Right lobe of liver (tissue), 6 donors: ENCODE results near the gene FOXP4. TPM values are rescaled to one million over a fixed set of nuclear protein-coding genes. Genes with fewer than 3 reads are reported as not detected.

Experiments used
- ATAC-seq, 4 donors: fragments of 200-7000 bp; cut with Tn5 transposase; one replicate each; pipeline ENCODE4 v1.9.1; 2020; ENCODE audit warnings: mild to moderate bottlenecking in 4 of 4, moderate library complexity in 4 of 4
- DNase-seq, 3 donors: peaks; one replicate each; pipeline ENCODE4 v3.0.0-alpha.2; 2020
- H3K27ac ChIP-seq, 3 donors: fragments of 200-600 bp; one replicate each; pipeline ENCODE4 v1.8.0; 2022
- H3K27me3 ChIP-seq, 2 donors: fragments of 200-600 bp; one replicate each; pipeline ENCODE4 v1.8.0; 2022
- H3K36me3 ChIP-seq, 4 donors: fragments of 200-600 bp; sonication (generic) in 1 of 4; one replicate each; pipeline versions ENCODE4 v1.5.1 to v1.8.0; 2017 to 2022; ENCODE audit warnings: control low read depth in 1 of 4
- H3K4me1 ChIP-seq, 4 donors: fragments of 200-600 bp; sonication (generic) in 1 of 4; one replicate each; pipeline versions ENCODE4 v1.5.1 to v1.8.0; 2017 to 2022; ENCODE audit warnings: control low read depth in 1 of 4
- H3K4me3 ChIP-seq, 3 donors: fragments of 200-600 bp; one replicate each; pipeline ENCODE4 v1.8.0; 2022
- H3K9me3 ChIP-seq, 4 donors: fragments of 200-600 bp; sonication (generic) in 1 of 4; one replicate each; pipeline versions ENCODE4 v1.5.1 to v1.8.0; 2017 to 2022; ENCODE audit warnings: control low read depth in 1 of 4
- CTCF ChIP-seq, 4 donors: fragments of 200-600 bp in 3 of 4; fragments of 450-650 bp in 1 of 4; IDR thresholded peaks; one replicate each; pipeline versions ENCODE4 v1.5.1 to v1.8.0; 2016 to 2022; ENCODE audit warnings: antibody characterized with exemption in 4 of 4, mild to moderate bottlenecking in 2 of 4
- POLR2A ChIP-seq: fragments of 450-650 bp; IDR thresholded peaks from one replicate; pipeline ENCODE4 v1.6.1; 2017; ENCODE audit warnings: antibody characterized with exemption, mild to moderate bottlenecking
- WGBS: methylation state at CpG from one replicate; pipeline ENCODE4 v1.1.6; 2018; ENCODE audit warnings: low coverage, low lambda C conversion rate; ENCODE audit not compliant: insufficient coverage; ENCODE audit errors: missing lambda C conversion rate; 5-methylcytosine and 5-hydroxymethylcytosine counted together
- intact Hi-C, 2 donors: fragments of 100-400 bp; cut with DNase I; formaldehyde crosslinking; loops; one replicate each; pipeline versions ENCODE4 v1.11.2 to v1.14.1; 2022
- total RNA-seq, 6 experiments: library from RNA; depleted of rRNA in 2 of 6; stranded (reverse); fragments of >200 nt in 2 of 6; fragmentation: NEBNext Ultra II Directional in 3 of 6; extraction: Animal tissue kit (Norgen Biotek cat#: 25700) in 3 of 6; gene quantifications; one replicate each; pipeline versions ENCODE4 v1.1.0 to v1.2.4, GENCODE V29; 2016 to 2023
- donor health status: DM: no; HTN: yes; CAD: no.
- donor health status: DM: no; HTN: no; CAD: no.
- donor health status: DM: no; HTN: no; CAD: no.
- donor health status: DM: no; HTN: yes; CAD: no.
- donor health status: DM: no; HTN: yes; CAD: no.

FOXP4 gene
- total RNA-seq, 6 experiments from 2014 or later: 12.6 to 19.2 (median 14.9) TPM

- WGBS: 39% methylated on average over 3 of the region's 5 CpGs
- H3K27me3 ChIP-seq: no peaks in the 10 kb centered on the region
- peak overlapping the region; percentile 33 to 75 (median 34) for H3K27ac ChIP-seq
- peaks cover 0 to 3% (median 0%) of the 10 kb centered on the region in 4 donors for H3K36me3 ChIP-seq
- TF ChIP-seq CTCF (IDR thresholded peaks at IDR 0.05) (no peak), POLR2A (no peak)
- peak in 2 of 3 donors; percentile 71 to 72 for DNase-seq
- ATAC-seq: peak; percentile 69 to 81 (median 72)
- no peaks in the 10 kb centered on the region for H3K9me3 ChIP-seq
- no peak overlapping the region for H3K4me3 ChIP-seq
- intact Hi-C loops: no loop called here
- peaks cover 0 to 37% (median 6%) of the 10 kb centered on the region in 4 donors for H3K4me1 ChIP-seq
These were observed 31.4 kb downstream of the FOXP4 start for GRCh38 chr6:41577356-41578216.

GRCh38 chr6:41578217-41579087 lies 32.3 kb downstream of the FOXP4 start:
- intact Hi-C loops: no loop called here
- Histone ChIP-seq H3K4me3 (no peak overlapping the region), H3K9me3 (no peaks in the 10 kb centered on the region), H3K27ac (peak overlapping the region; percentile 33 to 75 (median 34)), H3K36me3 (peaks cover 0 to 3% (median 0%) of the 10 kb centered on the region in 4 donors), H3K4me1 (peaks cover 0 to 45% (median 10%) of the 10 kb centered on the region in 4 donors), H3K27me3 (no peaks in the 10 kb centered on the region)
- 19% methylated on average over 8 of the region's 10 CpGs for WGBS
- DNase-seq: no peak
- TF ChIP-seq POLR2A: no peak
- no peak for TF ChIP-seq CTCF (IDR thresholded peaks at IDR 0.05)
- peak in 3 of 4 donors; percentile 6 to 48 (median 14) for ATAC-seq

GRCh38 chr6:41579088-41579610 lies 33.0 kb downstream of the FOXP4 start:
- Histone ChIP-seq H3K9me3 (no peaks in the 10 kb centered on the region), H3K4me1 (peaks cover 0 to 52% (median 14%) of the 10 kb centered on the region in 4 donors), H3K36me3 (peaks cover 0 to 3% (median 0%) of the 10 kb centered on the region in 4 donors), H3K27ac (peak overlapping the region in 1 of 3 donors; percentile 75), H3K27me3 (no peaks in the 10 kb centered on the region), H3K4me3 (no peak overlapping the region)
- WGBS: 50% methylated on average over 3 of the region's 3 CpGs
- DNase-seq (no peak), ATAC-seq (peak in 1 of 4 donors; percentile 22)
- TF ChIP-seq POLR2A: no peak
- TF ChIP-seq CTCF (IDR thresholded peaks at IDR 0.05): no peak
- intact Hi-C loops: no loop called here

GRCh38 chr6:41580690-41581089 lies 34.5 kb downstream of the FOXP4 start:
- Histone ChIP-seq H3K4me1 (peaks cover 0 to 64% (median 21%) of the 10 kb centered on the region in 4 donors), H3K4me3 (no peak overlapping the region), H3K27ac (no peak overlapping the region), H3K27me3 (no peaks in the 10 kb centered on the region), H3K9me3 (no peaks in the 10 kb centered on the region), H3K36me3 (peaks cover 0 to 3% (median 0%) of the 10 kb centered on the region in 4 donors)
- WGBS: 83% methylated on average over 5 of the region's 7 CpGs
- ATAC-seq (no peak), DNase-seq (no peak)
- intact Hi-C loops: no loop called here
- TF ChIP-seq POLR2A: no peak
- no peak for TF ChIP-seq CTCF (IDR thresholded peaks at IDR 0.05)
